Transverse colon (tissue), 4 donors: ENCODE data around the gene TGFBI. TPM values are rescaled to one million over a fixed set of nuclear protein-coding genes. Genes with fewer than 3 reads are reported as not detected.

ENCODE experiments used
- DNase-seq: peaks from one replicate; pipeline ENCODE4 v3.0.0-alpha.2; 2019
- H3K27ac ChIP-seq, 4 donors: fragments of 200-600 bp; sonication (generic); 2 replicates each; pipeline ENCODE4 v1.5.1; 2016 to 2018; ENCODE audit warnings: inconsistent platforms in 4 of 4
- H3K27me3 ChIP-seq: fragments of 200-600 bp; sonication (generic); 2 replicates; pipeline ENCODE4 v1.5.1; 2017; ENCODE audit warnings: inconsistent platforms
- H3K36me3 ChIP-seq, 4 donors: fragments of 200-600 bp; sonication (generic); 2 replicates each; pipeline ENCODE4 v1.5.1; 2017 to 2019; ENCODE audit warnings: inconsistent platforms in 4 of 4
- H3K4me1 ChIP-seq, 4 donors: fragments of 200-600 bp; sonication (generic); 2 replicates each; pipeline ENCODE4 v1.5.1; 2017 to 2020; ENCODE audit warnings: inconsistent platforms in 4 of 4
- H3K4me3 ChIP-seq, 4 donors: fragments of 200-600 bp; sonication (generic); 1 replicate in 1 of 4; 2 replicates in 3 of 4; pipeline versions ENCODE4 v1.5.1 to v1.6.1; 2017 to 2019; ENCODE audit warnings: inconsistent platforms in 4 of 4
- H3K9me3 ChIP-seq, 2 donors: fragments of 200-600 bp; sonication (generic); 2 replicates each; pipeline ENCODE4 v1.5.1; 2017 to 2019; ENCODE audit warnings: inconsistent platforms in 2 of 2
- EP300 ChIP-seq: sonication (generic); formaldehyde crosslinking; IDR thresholded peaks from one replicate; pipeline ENCODE4 v1.6.1; 2017; ENCODE audit warnings: antibody characterized with exemption, low read depth
- POLR2A ChIP-seq: fragments of 450-650 bp; IDR thresholded peaks from one replicate; pipeline ENCODE4 v1.6.1; 2016; ENCODE audit warnings: antibody characterized with exemption, mild to moderate bottlenecking, moderate library complexity
- POLR2AphosphoS5 ChIP-seq, 3 donors: sonication (generic); formaldehyde crosslinking; IDR thresholded peaks; one replicate each; pipeline ENCODE4 v1.6.1; 2016; ENCODE audit warnings: antibody characterized with exemption in 3 of 3
- WGBS, 2 donors: methylation state at CpG; one replicate each; pipeline ENCODE4 v1.1.5; 2018; ENCODE audit warnings: low coverage in 1 of 2; 5-methylcytosine and 5-hydroxymethylcytosine counted together
- in situ Hi-C, 4 donors: fragments of 200-750 bp; cut with MboI; loops; one replicate each; pipeline versions ENCODE4 v1.15.0 to v1.15.1; 2017; ENCODE audit warnings: low sequenced_read_pairs in 3 of 4, low pct_ligation_motif_present in 1 of 4, low pct_unique_long_range_greater_than_20kb in 1 of 4
- intact Hi-C: fragments of 100-400 bp; cut with DNase I; formaldehyde crosslinking; loops from one replicate; pipeline ENCODE4 v1.15.1; 2023; ENCODE audit warnings: low total_unique reads
- total RNA-seq, 4 donors: library from RNA; depleted of rRNA; stranded (reverse); fragments of >200 nt; gene quantifications; one replicate each; pipeline ENCODE4 v1.1.0, GENCODE V29; 2016
- TF ChIP-seq, protein P1 (sequence below), 5 experiments: fragments of 200-600 bp in 3 of 5; fragments of 450-650 bp in 2 of 5; sonication (generic) in 3 of 5; IDR thresholded peaks; 1 replicate in 2 of 5; 2 replicates in 3 of 5; pipeline ENCODE4 v1.5.1; 2016 to 2017; ENCODE audit warnings: antibody characterized with exemption in 5 of 5, inconsistent platforms in 3 of 5, mild to moderate bottlenecking in 2 of 5, moderate library complexity in 1 of 5

Gene TGFBI
- total RNA-seq, 4 donors from 2014 or later: 22.4 to 79.6 (median 29.8) TPM

- intact Hi-C loops: loop anchor here (10.0 kb wide), 1 partner anchor 122 kb away; no protein-coding TSS in a partner anchor
- whole genome bisulfite sequencing, 2 donors: 32 to 100% methylated on average over 1 to 4 of the region's 4 CpGs
- H3K4me1 ChIP-seq: peaks cover 0 to 15% (median 10%) of the 10 kb centered on the region in 4 donors
- H3K36me3 ChIP-seq: no peaks in the 10 kb centered on the region
- in situ Hi-C loops: loop anchor here in 2 of 4 donors (10.0 to 25.0 kb wide), 2 partner anchors 112 to 129 kb away; partner anchors contain the start of gene LECT2 (in 1 of the 2)
- TF ChIP-seq POLR2AphosphoS5 (IDR thresholded peaks at IDR 0.05): no peak
- no peak for TF ChIP-seq EP300
- no peak for TF ChIP-seq POLR2A
- TF ChIP-seq, protein P1, sequence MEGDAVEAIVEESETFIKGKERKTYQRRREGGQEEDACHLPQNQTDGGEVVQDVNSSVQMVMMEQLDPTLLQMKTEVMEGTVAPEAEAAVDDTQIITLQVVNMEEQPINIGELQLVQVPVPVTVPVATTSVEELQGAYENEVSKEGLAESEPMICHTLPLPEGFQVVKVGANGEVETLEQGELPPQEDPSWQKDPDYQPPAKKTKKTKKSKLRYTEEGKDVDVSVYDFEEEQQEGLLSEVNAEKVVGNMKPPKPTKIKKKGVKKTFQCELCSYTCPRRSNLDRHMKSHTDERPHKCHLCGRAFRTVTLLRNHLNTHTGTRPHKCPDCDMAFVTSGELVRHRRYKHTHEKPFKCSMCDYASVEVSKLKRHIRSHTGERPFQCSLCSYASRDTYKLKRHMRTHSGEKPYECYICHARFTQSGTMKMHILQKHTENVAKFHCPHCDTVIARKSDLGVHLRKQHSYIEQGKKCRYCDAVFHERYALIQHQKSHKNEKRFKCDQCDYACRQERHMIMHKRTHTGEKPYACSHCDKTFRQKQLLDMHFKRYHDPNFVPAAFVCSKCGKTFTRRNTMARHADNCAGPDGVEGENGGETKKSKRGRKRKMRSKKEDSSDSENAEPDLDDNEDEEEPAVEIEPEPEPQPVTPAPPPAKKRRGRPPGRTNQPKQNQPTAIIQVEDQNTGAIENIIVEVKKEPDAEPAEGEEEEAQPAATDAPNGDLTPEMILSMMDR (IDR thresholded peaks at IDR 0.05): peak in 3 of 5 experiments; percentile 9 to 25 (median 20)
- no peaks in the 10 kb centered on the region for H3K9me3 ChIP-seq
- no peak overlapping the region for H3K4me3 ChIP-seq
- H3K27me3 ChIP-seq: no peaks in the 10 kb centered on the region
- DNase-seq: no peak
- H3K27ac ChIP-seq: peak overlapping the region; percentile 27 to 63 (median 52)
Observed at GRCh38 chr5:136066661-136067271, 38.0 kb downstream of the TGFBI start.

DNA sequence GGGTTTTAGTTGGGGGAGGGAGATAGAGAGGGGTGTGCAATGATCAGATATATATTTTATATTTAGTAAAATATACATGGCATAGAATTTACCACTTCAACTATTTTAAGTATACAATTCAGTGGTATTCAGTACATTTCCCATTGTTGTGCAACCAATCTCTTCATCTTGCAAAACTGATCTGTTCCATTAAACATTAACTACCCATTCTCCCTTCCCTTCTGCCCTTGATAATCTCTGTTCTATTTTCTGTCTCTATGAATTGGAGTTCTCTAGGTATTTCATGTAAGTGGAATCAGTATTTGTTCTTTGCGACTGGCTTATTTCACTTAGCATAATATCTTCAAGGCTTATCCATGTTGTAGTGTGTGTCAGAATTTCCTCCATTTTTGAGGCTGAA, 38.6 kb downstream of the TGFBI start:
- in situ Hi-C loops: loop anchor here in 2 of 4 donors (10.0 to 25.0 kb wide), 2 partner anchors 113 to 130 kb away; partner anchors contain the start of gene LECT2 (in 1 of the 2)
- H3K4me1 ChIP-seq: peaks cover 0 to 15% (median 10%) of the 10 kb centered on the region in 4 donors
- TF ChIP-seq EP300: no peak
- no peak for TF ChIP-seq POLR2AphosphoS5 (IDR thresholded peaks at IDR 0.05)
- TF ChIP-seq POLR2A: no peak
- TF ChIP-seq, protein P1 (IDR thresholded peaks at IDR 0.05): no peak
- H3K27me3 ChIP-seq: no peaks in the 10 kb centered on the region
- no peaks in the 10 kb centered on the region for H3K36me3 ChIP-seq
- intact Hi-C loops: loop anchor here (10.0 kb wide), 1 partner anchor 123 kb away; no protein-coding TSS in a partner anchor
- no peak overlapping the region for H3K4me3 ChIP-seq
- peak overlapping the region; percentile 27 to 52 (median 46) for H3K27ac ChIP-seq
- DNase-seq: no peak
- no peaks in the 10 kb centered on the region for H3K9me3 ChIP-seq
- WGBS, 2 donors: 92 to 98% methylated on average over 1 of the region's 1 CpG

GRCh38 chr5:136070486-136071285, 41.9 kb downstream of the TGFBI start:
- DNase-seq: no peak
- Histone ChIP-seq H3K4me3 (no peak overlapping the region), H3K27me3 (no peaks in the 10 kb centered on the region), H3K27ac (no peak overlapping the region), H3K4me1 (peaks cover 0 to 15% (median 10%) of the 10 kb centered on the region in 4 donors), H3K36me3 (no peaks in the 10 kb centered on the region), H3K9me3 (no peaks in the 10 kb centered on the region)
- intact Hi-C loops (no loop called here), in situ Hi-C loops (loop anchor here in 2 of 4 donors (10.0 to 25.0 kb wide), 2 partner anchors 126 to 133 kb away; no protein-coding TSS in a partner anchor)
- no peak for TF ChIP-seq EP300
- no peak for TF ChIP-seq POLR2AphosphoS5 (IDR thresholded peaks at IDR 0.05)
- TF ChIP-seq POLR2A: no peak
- TF ChIP-seq, protein P1 (IDR thresholded peaks at IDR 0.05): no peak
- WGBS, 2 donors: 70 to 77% methylated on average over 6 to 7 of the region's 9 CpGs
